ENCODE data around the gene SERBP1.
"Not testable (repeated sequence)": the region's sequence is repeated elsewhere in the genome, so short reads cannot be mapped to it uniquely, and the experiment has no call there.

Gene SERBP1

DNA sequence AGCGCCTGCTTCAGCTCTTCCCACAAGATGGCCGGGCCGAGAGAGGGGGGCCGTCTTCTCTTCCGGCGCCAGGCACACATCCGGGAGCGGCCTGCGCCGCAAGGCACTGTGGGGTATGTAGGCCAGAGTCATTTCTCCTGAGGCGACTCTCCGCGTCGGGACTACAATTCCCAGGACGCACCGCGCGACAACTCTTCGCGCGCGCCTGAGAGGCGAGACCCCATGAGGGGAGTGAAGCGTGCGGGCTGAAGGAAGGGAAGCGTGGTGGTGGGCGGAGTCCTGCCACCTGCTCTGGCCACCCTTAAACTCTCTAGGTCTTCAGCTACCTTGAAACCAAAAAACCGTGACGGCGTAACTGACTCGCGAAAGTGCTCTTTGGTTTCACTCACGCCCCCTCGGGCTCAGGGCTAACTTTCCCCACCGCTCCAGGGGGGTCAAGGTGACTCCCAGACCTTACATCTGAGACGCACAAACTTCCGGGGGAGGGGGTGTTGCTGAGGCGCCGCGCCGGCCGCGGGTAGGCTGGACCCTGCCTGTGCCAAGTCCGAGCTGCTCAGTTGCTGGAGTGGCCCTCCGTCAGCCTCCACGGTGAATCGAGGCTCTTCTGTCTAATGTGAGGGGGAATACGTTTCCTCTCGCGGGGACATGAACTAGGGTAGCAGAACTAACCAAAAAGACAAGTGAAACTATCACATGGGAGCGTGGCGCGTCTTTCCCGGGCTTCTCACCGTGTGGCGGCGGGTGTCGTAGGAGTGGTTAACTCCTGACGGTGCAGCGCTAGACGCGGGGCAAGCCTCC is at the start of gene SERBP1:
Gene SERBP1, minus strand, starts transcription at position 45 of the 798 bp plus-strand sequence. CDS start 102 bp downstream, outside the sequence.
- DNase-seq (ENCODE audit: low read depth in 2 of 2): peak; percentile 93 to 96

GRCh38 chr1:67479146-67479891 is 49.1 kb upstream of the SERBP1 start:
- DNase-seq (ENCODE audit: low read depth in 2 of 2): no peak

GRCh38 chr1:67476906-67477305 is 46.7 kb upstream of the SERBP1 start:
- no peak for DNase-seq (ENCODE audit: low read depth in 2 of 2)

DNA sequence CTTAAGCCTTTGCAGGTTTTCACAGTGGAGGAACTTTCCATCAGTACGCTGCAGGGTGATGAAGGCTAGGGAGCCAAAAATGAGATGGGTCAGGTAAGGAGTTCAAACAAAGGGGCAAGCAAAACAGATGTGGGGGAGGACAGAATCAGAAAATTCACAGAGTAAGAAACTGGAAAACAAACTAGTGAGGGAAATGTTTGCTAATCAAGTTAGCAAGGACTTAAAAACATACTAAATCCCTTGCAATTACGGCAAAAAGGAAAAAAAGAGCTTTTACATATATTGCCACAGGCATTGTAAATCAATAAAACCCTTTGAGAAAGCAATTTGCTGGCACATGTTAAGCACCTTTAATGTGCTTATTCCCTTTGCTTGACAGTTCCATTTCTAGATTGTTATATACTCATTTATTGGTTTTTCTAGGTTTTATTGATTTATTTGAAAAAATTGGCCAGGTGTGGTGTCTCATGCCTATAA is 45.8 kb upstream of the SERBP1 start:
- no peak for DNase-seq (ENCODE audit: low read depth in 2 of 2)

DNA sequence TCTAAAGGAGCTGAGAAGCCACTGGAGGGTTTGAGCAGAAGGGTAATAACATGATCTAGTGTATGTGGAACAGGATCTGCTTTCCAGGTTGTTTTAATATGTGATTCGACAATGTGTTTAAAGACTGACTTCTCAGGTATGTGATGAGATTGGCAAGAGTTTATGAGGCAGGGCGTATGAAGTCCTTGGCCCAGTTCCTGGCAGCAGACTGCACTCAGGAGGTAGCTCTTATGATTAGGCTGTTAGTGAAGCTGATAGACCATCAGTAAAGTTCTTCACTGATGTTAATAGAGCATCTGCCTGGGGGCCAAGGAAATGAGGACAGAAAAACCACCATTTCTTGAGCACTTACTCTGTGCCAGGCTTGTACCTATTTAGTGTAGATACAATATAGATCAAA is 41.9 kb upstream of the SERBP1 start:
- DNase-seq (ENCODE audit: low read depth in 2 of 2): no peak

DNA sequence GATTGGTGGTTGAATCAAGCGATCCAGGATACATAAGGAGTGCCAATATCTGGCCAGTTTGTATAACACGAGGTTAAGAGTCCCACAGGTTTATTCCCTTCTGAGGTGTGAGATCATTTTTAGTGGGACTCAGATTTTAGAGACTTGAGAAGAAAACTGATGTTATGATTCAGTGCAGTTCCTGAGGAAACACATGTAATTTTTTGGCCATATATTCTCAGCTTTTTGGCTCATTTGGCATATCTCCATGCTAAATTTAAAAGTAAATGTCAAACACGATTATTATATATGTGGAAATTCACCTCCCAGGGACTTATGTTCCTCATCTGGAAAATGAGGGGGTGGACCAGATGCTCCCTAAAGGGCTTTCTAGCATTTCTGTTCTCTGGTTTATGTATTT is 39.2 kb upstream of the SERBP1 start:
- no peak for DNase-seq (ENCODE audit: low read depth in 2 of 2)

GRCh38 chr1:67468066-67468718 is 38.0 kb upstream of the SERBP1 start:
- DNase-seq (ENCODE audit: low read depth in 2 of 2): no peak

DNA sequence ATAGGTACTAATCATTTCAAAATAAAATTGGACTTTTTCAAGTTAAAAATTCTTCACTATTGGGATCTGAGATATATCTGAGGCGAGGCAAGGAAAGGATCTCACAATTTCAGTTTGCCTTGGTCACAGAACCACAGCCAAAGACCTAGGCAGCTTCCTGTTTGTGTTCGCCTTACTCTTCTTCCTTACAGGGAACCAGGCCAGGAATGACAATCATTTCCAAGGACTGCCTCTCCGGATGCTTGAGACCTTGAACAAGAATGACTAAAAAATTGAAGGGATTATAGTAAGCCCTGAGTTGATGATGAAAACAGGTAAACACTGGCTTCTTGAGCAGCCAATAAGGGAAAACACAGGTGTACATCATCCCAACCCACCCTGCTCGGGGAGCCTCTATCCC is 35.2 kb upstream of the SERBP1 start:
- DNase-seq (ENCODE audit: low read depth in 2 of 2): no peak

- DNase-seq (ENCODE audit: low read depth in 2 of 2): no peak
Measured at GRCh38 chr1:67464746-67465145, 34.5 kb upstream of the SERBP1 start.

DNA sequence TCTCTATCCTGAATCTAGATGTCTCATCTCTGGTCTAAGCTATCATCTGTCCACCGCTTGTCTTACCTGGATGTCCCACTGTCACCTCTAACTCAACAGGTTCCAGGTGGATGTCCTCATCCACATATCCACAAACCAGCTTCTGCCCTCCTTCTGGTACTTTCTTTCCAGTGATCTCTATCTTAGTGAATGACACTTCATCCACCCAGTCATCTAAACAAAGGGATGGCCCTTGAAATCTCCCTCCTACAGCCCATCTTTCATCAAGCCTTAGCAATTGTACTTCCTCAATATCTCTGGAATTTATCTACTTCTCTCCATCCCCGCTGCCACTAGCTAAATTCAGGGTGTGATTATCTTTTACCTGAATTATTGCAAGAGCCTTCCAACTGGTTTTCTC is 33.9 kb upstream of the SERBP1 start:
- DNase-seq (ENCODE audit: low read depth in 2 of 2): no peak

GRCh38 chr1:67463298-67463955 is 33.2 kb upstream of the SERBP1 start:
- DNase-seq (ENCODE audit: low read depth in 2 of 2): no peak

- DNase-seq (ENCODE audit: low read depth in 2 of 2): no peak
Measured at GRCh38 chr1:67460676-67461500, 30.7 kb upstream of the SERBP1 start.

GRCh38 chr1:67459068-67459467 is 28.9 kb upstream of the SERBP1 start:
- DNase-seq (ENCODE audit: low read depth in 2 of 2): no peak

DNA sequence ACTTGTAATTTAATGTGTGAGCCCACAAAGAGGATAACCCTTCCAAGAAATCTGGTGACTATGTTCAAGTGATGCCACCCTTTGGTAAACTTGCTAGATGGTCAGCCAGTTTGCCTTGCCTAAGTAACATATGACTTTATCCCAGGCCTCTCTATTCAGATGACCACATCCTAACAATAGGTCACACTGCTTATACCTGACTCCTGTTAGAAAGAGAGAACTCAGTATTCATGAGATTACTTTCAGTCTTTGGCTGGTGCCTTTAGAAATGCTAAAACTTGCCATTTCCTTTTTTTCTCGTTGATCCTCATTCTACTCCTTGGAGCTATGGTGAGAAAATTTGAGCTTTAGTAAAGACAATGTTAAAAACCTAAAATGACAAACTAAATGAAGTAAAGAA is 28.5 kb upstream of the SERBP1 start:
- DNase-seq (ENCODE audit: low read depth in 2 of 2): no peak

DNA sequence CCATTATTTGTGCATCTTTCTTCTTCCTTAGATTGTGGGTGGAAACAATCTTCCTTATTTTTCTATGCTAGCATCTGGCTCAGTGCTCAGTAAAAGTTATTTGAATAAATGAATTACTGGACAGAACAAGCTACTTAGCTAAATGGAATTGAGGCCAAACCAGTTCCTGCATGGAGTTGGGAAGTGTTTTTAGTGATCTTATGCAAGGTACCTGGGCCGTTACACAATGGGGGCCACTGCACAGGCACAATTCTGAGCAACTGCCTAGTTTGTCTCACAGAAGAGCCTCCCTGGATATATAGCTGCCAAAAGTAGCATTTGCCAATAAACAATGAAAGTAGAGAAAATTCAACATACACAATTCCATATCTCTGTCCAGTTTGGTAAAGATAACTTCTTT is 27.0 kb upstream of the SERBP1 start:
- DNase-seq (ENCODE audit: low read depth in 2 of 2): no peak

GRCh38 chr1:67451815-67452214 is 21.6 kb upstream of the SERBP1 start:
- DNase-seq (ENCODE audit: low read depth in 2 of 2): no peak

GRCh38 chr1:67451356-67451755 is 21.2 kb upstream of the SERBP1 start:
- DNase-seq (ENCODE audit: low read depth in 2 of 2): no peak

DNA sequence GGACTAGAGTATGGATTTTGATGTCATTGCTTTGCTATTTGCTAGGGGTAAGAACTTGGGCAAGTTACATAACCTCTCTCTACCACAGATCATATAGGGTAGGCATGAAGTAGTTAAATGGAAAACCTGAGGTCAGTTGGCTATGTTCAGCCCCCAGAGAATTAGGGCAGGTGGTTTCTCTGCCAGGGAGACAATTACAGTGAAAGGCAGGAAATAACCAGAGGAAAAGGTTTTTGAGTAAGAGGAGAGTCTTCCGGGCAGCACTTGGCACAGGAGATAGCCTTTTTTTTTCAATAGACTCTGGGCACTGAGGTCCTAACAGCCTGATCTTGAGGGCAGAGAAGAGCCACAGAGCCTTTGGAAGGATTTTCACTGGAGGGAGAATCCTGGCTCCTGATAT is 16.7 kb upstream of the SERBP1 start:
- no peak for DNase-seq (ENCODE audit: low read depth in 2 of 2)

- DNase-seq (ENCODE audit: low read depth in 2 of 2): not testable (repeated sequence)
Measured at GRCh38 chr1:67446014-67446413, 15.8 kb upstream of the SERBP1 start.

DNA sequence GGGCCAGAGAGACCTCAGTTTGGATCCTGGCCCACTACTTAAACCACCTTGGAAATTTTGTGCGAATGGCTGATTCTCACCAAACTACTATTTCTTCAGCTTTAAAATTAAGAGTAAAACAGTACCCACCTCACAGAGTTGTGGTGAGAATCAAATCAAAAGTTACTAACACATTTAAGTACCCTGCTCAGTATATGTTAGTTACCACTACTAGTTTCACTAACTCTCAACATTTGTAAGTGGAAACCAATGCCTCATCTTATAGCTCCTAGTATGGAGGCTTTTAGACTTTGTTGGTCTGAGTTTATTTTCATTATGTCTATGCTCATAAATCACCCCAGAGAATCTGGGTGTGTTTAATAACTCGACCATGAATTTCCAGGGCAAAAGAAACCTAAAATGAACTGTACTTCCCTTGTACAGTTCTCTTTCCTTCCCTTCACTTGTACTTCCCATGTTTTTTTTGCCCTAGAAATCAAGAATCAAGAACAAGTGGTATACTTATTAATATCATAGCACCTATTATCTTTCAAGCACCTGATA is 11.6 kb upstream of the SERBP1 start:
- DNase-seq (ENCODE audit: low read depth in 2 of 2): no peak

DNA sequence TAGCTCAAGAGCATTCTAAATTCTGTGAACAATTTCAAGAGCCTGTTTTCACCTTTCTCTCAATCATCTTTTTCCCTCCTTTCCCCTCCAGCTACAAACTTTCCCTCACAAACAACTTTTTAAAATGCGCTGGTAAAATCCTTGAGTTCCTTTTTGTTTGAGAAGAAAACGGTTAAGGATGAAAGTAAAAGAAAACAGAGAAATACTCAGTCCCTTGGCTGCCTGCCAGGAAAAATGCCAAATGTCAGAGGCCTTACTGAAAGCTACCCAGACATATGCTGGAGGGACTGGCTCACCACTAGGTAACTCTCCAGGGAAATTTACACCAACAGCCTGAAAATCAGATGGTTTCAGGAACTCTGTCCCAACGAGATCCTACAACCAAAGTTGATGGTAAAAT is 11.0 kb upstream of the SERBP1 start:
- no peak for DNase-seq (ENCODE audit: low read depth in 2 of 2)
